NOMO-1 (cell line): ENCODE results near the gene CLSTN2.

Source experiments
- DNase-seq, 2 experiments: peaks; one replicate each; lab custom pipeline; 2025; ENCODE audit not compliant: unreplicated experiment in 2 of 2; lab: John Stamatoyannopoulos, UW

Gene CLSTN2

DNA sequence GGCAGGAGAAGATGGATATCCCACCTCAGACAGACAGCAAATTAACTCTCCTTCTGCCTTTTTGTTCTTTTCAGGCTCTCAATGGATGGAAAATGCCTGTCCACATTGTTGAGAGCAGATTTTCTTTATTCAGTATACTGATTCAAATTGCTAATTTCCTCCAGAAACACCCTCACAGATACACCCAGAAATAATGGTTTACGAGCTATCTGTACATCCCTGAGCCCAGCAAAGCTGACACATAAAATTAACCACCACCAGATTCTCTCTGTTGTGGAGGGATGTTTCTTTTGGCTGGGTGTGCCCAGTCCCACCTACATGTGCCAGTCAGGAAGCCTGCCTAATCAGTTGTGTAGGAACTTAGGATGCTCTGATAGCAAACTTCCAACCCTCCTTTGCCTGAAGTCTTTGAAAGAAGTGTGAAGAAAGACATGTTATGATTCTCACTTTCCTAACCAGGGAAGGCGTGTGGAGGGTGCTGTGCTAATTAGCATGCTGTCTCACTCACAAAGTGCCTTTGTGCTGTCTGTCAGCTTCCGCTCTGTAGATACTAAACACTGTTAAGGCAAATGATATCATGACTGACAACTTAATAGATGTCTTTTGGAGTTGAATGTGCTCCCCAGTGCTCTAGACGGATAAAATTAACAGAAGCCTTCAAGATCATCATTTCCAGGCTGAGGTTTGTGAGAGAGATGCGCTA is 208.5 kb downstream of the CLSTN2 start:
- DNase-seq, result no peak

DNA sequence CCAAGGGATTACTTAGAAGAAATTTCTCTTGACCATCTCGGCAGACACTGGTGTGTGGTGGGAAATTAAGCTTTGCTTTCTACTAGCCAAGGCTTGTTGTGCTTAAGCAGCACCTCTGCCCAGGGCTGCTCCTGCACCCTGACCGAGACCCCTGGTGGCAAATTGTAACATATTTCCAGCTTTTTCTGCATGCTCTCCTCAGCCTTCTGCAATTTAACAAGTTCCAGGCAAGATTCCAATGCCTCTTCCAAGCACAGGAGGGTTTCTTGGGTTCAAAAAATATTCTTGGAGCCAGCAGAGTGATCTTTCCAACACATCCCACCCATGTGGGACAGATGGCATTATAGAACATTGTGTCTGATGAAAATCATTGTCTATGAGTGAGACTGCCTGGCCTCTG is 210.5 kb downstream of the CLSTN2 start:
- no peak for DNase-seq

DNA sequence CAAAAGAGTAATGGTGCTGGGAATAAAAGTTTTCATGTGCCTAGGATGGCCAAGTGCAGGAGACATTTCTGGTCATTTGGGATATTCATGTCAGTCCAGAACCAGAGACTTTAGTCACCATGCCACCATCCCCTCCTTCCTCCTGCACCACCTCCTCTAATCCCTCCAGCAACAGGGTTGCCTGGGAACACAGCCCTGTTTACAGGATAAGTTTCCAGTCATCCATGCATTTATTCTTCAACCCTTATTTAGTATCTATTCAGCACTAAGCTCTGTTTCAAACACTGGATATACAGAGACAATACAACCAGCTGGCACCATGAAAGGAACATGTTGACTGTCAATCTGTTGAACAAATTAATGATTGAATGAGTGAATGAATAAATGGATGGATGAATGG is 211.7 kb downstream of the CLSTN2 start:
- DNase-seq, result no peak

DNA sequence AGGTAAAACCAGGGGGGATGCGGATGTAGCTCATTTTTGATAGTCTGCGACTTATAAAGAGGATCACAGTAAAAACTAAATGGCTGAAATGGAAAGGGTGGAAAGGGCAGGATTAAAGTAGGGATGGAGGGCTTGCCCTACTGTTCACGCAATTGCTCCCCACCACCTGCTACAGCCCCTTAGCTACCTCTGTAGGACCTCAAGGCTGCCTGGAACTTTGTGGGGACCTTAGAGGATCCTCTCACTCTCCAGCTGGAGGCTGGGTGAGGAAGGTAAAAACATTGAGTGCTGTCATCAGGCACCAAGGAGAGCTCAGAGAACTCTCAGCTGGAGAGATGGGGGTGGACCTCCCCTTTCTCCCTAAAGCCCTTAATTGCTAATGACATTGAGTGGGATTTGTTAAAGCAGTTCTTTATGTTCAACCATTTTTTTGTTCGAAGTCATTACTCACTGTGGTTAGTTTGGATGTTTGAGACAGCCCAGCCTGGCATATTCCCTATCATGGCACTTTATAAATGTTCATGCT is 213.0 kb downstream of the CLSTN2 start:
- no peak for DNase-seq

DNA sequence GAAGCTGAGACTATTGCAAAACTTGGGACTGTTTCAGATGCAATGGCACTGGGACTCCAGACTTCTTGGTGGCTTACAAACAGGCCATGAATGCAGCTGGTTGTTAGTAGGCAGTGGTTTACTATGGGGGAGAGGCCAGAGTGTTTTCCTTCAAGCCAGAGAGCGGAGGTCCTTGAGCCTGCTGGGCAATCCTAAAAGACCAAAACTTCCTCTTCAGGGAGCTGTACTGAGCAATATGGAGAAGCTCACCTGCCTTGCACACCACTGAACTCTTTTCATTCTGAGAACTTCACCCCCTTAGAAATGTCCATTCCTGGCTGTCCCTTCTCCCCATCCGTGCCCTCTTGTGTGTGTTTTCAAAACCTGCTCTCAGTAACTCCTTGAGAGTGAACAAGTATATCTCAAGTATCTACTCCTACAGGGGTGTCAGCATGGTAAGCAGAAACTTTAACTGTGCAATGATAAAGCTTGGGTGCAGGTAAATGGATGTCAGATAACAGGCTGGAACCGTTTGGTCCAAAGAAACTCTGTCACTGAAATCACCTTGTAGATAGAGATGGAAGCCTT is 213.9 kb downstream of the CLSTN2 start:
- no peak for DNase-seq

DNA sequence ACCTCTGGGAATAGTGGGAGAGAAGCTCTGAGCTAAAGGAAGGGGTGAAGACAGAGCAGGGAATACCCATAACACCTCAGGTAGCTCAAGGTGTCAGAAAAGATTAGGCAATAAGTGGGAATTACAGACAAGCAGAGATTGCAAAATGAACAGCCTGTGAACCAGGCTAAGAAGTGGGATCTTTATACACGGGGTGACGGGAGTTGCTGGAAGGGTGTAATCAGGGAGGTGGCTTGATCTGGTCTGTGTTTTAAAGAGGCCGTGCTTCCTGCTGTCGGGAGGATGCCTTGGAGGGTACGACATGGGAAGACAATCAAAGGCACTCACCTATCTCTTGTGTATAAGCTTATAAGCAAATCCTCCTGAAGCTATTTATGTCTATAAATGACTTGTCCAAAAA is 216.3 kb downstream of the CLSTN2 start:
- DNase-seq, result no peak

DNA sequence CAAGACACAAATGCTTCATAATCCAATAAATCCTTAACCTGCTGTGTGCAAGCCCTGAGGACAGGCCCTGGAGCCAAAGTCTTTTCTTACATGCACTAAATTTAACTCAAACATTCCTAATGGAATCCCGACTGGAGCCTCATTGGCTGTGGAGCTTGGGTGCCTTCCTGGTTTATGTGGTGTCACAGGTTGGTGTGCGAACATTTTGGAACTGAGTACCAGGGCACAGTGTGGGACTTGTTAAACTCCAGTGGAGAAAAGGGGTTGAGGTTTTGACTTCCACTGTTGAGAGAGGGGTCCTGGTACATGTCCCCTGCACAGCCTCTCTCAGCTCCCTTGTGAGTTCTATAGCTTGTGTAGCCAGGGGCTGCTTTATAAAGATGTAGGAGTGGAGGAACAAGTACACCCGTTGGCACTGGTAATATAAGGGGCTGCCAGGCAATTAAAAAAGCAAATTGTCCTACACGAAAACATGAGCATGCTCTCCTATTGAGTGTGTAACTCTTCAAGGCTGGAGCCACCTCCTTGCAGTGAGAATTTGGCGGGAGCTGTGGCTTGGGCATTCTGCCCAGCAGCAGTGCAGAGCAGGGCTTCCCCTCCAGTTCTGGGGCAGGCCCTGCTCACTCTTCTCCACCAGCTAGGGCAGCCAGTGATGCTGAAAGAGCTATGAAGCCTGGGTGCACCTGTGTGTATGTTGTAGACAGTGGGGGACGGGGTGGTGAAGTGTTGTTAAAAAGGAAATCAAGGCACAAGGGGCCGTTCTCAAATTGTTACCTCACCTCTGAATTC is 218.1 kb downstream of the CLSTN2 start:
- DNase-seq, result no peak

DNA sequence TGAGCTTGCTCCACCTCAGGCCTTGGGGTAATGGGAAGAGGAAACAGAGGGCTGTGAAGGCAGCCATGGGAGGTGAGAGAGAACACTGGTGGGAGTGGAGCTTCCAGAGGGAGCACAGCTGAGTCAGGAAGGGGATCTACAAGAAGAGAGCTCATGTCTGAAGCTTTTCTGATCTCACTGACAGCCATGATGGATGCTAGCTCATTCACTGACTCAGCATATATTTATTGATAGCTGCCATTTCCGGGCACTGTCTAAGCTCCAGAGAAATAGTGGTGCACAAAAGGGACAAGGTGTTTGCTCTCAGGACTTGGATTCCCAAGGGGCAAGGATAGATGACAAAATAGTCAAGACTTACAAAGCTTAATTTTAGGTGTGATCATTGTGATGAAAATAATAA is 218.8 kb downstream of the CLSTN2 start:
- no peak for DNase-seq

DNA sequence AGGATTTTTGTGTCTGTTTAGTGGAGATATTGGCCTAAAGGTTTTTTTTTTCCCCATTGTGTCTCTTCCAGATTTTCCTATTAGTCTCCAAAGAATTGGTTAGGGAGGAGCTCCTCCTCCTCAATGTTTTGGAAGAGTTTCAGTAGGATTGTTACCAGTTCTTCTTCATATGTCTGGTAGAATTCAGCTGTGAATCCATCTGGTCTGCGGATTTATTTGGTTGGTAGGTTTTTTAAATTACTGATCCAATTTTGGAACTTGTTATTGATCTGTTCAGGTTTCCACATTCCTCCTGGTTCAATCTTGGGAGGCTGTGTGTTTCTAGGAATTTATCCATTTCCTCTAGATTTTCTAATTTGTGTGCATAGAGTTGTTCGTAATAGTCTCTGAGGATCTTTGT is 222.2 kb downstream of the CLSTN2 start:
- DNase-seq, result no peak

DNA sequence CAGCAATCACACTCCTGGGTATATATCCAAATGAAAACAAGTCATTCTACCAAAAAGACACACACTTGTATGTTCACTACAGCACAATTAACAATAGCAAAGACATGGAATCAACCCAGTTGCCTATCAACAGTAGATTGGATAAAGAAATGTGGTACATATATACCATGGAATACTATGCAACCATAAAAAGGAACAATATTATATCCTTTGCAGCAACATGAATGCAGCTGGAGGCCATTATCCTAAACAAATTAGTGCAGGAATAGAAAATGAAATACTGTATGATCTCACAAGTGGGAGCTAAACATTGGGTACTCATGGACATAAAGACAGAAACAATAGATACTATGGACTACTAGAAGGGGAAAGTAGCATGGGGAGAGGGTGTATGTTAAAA is 224.7 kb downstream of the CLSTN2 start:
- no peak for DNase-seq

DNA sequence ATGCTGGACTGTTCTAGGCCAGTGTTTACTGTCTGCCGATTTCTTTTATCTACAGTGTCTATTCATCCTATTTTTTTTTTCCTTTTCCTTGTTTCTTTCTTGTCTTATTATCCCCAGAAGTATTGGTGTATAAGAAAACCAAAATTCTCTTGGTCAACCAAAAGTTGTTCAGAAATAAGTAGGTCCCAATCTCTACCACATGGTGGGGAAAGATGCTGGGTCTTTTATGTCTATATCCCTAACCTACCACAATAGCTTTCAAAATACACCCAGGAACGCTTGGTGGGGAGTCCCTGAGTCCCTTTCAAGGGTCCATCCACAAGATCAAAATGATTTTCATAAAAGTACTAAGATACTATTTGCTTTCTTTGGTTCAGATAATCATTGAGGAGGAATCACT is 225.6 kb downstream of the CLSTN2 start:
- DNase-seq, result no peak

DNA sequence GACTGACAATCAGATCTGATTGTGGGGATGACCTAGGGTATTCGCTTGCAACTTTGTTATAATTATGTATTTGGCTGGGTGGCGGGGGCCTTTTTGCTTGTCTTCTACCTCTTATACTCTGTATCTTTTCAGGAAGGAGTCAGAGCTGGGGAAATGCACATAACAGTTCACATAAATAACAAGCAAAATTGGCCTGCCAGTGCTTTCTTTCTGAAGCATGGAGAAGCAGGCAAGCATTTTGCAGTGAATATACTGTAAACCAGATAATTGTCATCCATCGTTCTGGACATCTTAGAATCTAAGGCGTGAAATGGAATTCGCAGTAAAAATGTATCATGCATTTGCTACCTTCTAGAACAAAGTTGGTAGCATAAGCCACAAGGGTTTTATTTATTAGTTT is 227.6 kb downstream of the CLSTN2 start:
- no peak for DNase-seq

DNA sequence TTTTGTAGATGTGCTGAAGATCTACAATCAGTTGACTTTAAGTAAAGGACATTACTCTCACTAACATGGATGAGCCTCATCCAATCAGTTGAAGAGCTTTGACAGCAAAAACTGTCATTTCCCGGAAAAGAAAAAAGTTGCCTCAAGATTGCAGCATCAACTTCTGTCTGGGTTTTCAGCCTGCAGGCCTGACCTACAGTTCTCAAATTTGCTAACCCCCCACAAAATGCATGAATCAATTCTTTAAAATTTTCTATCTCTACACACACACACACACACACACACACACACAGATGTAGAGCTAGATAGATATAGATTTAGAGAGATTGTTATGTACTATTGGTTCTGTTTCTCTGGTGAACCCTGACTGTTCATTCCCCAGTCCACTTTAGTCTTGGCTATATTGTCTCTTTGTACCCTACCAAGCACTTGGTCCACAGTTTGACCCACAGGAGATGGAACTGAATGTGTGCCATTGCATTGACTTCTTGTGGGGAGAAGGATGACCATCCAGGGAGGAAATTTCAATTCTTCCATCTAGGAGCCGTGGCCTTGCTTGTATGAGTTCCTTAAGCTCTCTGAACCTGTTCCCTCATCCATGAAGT is 228.3 kb downstream of the CLSTN2 start:
- no peak for DNase-seq

DNA sequence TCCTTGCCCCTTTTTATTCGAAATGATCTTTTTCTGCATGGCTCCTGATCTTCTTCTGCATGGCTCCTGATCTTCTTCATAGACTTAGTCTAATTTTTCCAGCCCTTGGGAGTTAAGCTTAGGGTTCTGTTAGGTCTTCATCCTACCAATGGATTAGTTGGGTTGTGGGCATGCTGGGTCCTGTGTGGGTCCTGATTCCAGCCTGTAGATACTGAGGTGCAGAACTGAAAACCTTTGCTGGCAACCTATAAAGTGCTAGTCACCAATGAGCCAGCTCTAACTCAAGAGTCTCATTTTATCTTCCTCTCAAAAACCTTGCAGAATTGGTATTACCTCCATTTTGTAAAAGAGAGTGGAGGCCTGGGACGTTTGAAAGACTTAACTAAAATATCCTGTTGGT is 229.2 kb downstream of the CLSTN2 start:
- DNase-seq, result no peak

DNA sequence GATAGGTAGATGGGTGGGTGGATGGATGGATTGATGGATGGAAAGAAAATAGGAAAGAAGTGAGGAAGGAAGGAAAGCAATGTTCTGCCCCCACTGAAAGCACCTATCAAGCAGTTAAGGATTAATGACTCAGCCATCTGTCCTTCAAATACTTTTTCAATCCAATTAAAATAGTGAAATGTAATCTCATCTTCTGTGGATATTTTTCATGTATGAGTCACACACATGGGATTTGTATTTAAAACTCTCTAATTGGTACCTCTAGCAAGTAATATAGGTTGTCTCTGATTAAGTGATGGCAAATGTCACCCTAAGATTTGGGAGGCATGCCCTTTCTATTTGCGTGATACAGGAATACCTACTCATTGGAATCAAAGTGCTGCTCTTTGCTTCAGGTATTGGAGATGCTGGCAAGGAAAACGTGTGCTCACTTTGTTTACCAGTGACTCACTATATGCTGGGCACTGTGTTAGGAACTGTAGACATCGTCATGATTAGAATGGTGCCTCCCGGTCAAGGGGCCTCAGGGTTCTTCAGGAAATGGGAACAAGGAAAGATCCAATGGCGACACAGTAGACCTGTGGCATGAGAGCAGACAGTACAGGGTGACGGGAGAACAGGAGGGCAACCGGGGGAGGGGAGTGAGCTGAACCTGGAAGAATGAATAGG is 230.1 kb downstream of the CLSTN2 start:
- DNase-seq, result no peak

DNA sequence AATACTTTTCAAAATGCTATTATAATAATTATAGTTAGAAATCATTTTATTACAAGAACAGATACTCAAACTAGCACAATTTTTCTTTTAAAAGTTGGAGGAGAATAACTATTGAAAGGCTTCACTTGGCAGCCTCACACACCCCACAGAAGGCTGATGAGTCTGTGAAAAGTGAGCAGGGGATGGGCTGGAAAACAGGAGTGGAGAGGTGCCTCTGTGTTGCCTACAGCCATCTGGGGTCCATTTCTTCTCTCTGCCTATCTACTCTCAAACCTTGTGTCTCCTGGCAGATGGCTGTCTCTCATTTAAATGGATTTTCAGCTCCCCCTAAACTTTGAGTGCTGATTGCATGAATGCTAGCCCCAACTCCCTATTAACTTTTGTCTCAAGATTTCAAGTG is 230.8 kb downstream of the CLSTN2 start:
- DNase-seq, result no peak

DNA sequence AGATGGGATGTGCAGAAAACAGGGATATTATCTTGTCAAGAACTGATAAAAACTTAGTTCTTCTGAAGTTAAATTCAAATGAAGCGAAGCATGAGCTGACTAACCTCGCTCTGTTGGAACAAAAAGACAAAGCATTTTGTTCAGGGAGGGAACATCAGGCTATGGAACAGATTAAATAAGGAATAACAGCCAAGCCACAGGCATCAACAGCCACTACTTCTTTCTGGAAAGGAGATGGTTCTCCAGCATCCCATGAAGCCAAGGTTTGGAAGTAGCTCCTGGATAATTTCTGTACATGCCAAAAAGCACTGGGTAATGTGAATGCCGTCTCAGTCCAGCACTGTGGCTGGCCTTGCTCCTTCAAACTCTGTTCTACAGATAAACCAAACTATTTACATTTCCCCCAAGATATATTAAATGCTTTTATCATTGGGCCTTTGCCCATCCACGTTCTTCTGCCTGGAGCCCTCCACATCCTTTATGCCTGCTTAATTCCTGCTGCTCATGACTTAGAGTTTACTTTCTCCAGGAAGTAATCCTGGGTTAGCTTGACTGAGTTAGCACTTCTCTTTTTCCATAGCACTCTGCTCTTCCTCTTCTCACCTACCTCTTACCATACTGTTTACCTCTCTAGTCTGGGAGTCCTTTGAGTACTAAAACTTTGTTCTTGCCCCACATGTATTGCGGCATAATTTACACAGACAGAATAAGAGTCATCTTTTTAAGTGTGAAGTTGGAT is 232.0 kb downstream of the CLSTN2 start:
- peak in 1 of 2 experiments; percentile 17 for DNase-seq

DNA sequence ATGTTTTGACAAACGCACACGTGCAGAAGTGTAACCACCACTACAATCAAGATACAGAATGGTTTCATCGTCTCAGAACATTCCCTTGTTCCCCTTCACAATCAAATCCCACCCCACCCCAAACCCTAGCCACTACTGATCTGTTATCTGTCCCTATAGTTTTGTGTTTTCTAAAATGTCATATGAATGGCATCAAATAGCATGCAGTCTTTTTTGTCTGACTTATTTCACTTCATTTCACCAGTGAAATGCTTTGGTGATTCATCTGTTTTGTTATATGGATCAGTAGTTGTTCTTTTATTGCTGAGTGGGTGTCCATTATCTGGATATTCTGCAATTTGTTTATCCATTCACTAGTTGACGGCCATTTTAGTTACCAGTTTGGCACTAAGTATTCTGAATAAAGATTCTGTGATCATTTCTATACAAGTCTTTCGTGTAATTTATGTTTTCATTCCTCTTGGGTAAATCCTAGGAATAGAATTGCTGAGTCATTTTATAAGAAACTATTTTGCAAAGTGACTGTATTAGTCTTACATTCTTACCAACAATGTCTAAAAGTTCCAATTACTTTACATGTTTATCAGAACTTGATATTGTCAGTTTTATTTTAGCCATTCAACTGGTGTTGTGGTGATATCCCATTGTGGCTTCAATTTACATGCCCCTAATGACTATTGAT is 232.8 kb downstream of the CLSTN2 start:
- DNase-seq, result no peak

DNA sequence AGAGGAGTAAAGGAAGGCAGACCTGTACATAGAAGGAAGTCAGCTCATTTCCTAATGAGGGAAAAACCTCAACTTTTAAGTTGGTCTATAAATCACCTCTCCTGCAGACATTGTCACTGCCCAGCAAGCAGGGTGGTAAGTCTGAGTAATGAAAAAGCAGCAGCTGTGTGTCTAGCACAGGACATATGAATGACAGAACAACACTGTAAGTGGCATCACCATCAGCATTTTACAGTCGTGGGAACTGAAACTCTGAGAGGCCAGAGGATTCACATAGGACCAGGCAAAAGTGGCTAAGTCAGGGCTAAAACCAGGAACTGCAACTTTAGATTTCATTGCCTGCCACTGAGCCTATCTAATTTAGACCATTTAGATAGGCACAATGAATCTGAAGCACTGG is 235.6 kb downstream of the CLSTN2 start:
- peak; percentile 86 to 95 for DNase-seq

DNA sequence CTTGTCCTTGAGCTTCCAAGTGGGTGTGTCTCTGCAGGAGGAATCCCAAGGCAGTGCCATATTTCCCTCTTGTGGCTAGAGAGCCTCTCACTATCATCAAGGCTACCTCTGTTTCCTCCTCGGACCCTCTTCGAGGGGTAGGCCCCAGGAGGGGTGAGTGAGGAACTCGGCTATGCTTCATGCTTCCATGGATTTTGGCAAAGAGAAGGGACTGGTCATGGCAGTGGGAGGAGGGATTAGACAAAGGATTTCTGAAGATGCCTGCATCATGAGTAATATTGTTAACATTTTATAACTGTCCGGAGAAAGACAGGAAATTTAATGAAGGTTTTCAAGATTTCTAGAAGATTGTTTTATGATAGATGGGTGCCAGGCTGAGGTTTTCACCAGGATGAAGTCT is 241.5 kb downstream of the CLSTN2 start:
- DNase-seq, result no peak
